Kidney (tissue), 14 donors: ENCODE data around the gene HRH2. TPM values are rescaled to one million over a fixed set of nuclear protein-coding genes. Genes with fewer than 3 reads are reported as not detected.

ENCODE experiments used
- DNase-seq, 5 donors: peaks; one replicate each; pipeline ENCODE4 v3.0.0-alpha.2; 2013 to 2020
- FAIRE-seq: peaks from 2 replicates; lab custom pipeline; 2012; peaks lifted over from hg19 to GRCh38; lab: Jason Lieb, UNC
- H3K27ac ChIP-seq, 2 donors: one replicate each; pipeline ENCODE4 v1.7.0; 2013; ENCODE audit warnings: low read depth in 2 of 2, low read length in 2 of 2, inconsistent platforms in 1 of 2
- H3K27me3 ChIP-seq: one replicate; pipeline ENCODE4 v1.7.1; 2013; ENCODE audit warnings: low read length, inconsistent platforms; ENCODE audit not compliant: control insufficient read depth, insufficient read depth
- H3K36me3 ChIP-seq, 3 donors: one replicate each; pipeline versions ENCODE4 v1.7.0 to v1.7.1; 2013; ENCODE audit warnings: low read length in 3 of 3, control low read depth in 1 of 3, inconsistent platforms in 1 of 3; ENCODE audit not compliant: insufficient read depth in 3 of 3, control insufficient read depth in 2 of 3
- H3K4me1 ChIP-seq, 3 donors: one replicate each; pipeline versions ENCODE4 v1.7.0 to v1.7.1; 2013; ENCODE audit warnings: low read length in 3 of 3, inconsistent platforms in 1 of 3, low read depth in 1 of 3; ENCODE audit not compliant: control insufficient read depth in 2 of 3, insufficient read depth in 2 of 3
- H3K4me3 ChIP-seq, 3 donors: one replicate each; pipeline versions ENCODE4 v1.7.0 to v1.8.1; 2013; ENCODE audit warnings: low read length in 3 of 3, control low read depth in 1 of 3, inconsistent platforms in 1 of 3
- H3K9ac ChIP-seq, 3 donors: one replicate each; pipeline versions ENCODE4 v1.7.0 to v1.7.1; 2013; ENCODE audit warnings: low read length in 3 of 3, control low read depth in 1 of 3, inconsistent platforms in 1 of 3
- H3K9me3 ChIP-seq, 3 donors: one replicate each; pipeline versions ENCODE4 v1.7.0 to v1.7.1; 2013; ENCODE audit warnings: low read length in 3 of 3, control low read depth in 1 of 3, inconsistent platforms in 1 of 3; ENCODE audit not compliant: control insufficient read depth in 2 of 3, insufficient read depth in 1 of 3
- intact Hi-C: fragments of 100-400 bp; cut with DNase I; formaldehyde crosslinking; loops from one replicate; pipeline ENCODE4 v1.11.1; 2022
- polyA plus RNA-seq: library from polyadenylated mRNA; stranded (reverse); fragments of 350-450 nt; fragmentation: Illumina TruSeq; extraction: RNeasy Lipid Tissue Mini Kit (QIAGEN cat#74804); gene quantifications from one replicate; pipeline ENCODE4 v1.2.3, GENCODE V29; 2014; ENCODE audit warnings: low read depth, low replicate concordance; ENCODE audit not compliant: insufficient read depth
- total RNA-seq: library from RNA; stranded (reverse); fragmentation: NEBNext Ultra II Directional; extraction: Animal tissue kit (Norgen Biotek cat#: 25700); gene quantifications from one replicate; pipeline ENCODE4 v1.2.1, GENCODE V29; 2021
- TF ChIP-seq, protein P1 (sequence below): IDR thresholded peaks from 3 replicates; pipeline ENCODE4 v1.5.1; 2012; ENCODE audit warnings: mild to moderate bottlenecking, moderate library complexity, borderline replicate concordance; ENCODE audit not compliant: insufficient read depth; ENCODE audit errors: extremely low read depth
- donor health status: control.
- donor health status: control.
- donor health status: control.
- donor health status: control.
- donor health status: control.
- donor health status: DM: yes; HTN: yes; CAD: no.
- donor health status: Normal renal cell carcinoma (clear cell type).

The HRH2 gene
- total and polyA plus RNA-seq, 2 donors from 2014 or later = 1.9 to 10.6 TPM

DNA sequence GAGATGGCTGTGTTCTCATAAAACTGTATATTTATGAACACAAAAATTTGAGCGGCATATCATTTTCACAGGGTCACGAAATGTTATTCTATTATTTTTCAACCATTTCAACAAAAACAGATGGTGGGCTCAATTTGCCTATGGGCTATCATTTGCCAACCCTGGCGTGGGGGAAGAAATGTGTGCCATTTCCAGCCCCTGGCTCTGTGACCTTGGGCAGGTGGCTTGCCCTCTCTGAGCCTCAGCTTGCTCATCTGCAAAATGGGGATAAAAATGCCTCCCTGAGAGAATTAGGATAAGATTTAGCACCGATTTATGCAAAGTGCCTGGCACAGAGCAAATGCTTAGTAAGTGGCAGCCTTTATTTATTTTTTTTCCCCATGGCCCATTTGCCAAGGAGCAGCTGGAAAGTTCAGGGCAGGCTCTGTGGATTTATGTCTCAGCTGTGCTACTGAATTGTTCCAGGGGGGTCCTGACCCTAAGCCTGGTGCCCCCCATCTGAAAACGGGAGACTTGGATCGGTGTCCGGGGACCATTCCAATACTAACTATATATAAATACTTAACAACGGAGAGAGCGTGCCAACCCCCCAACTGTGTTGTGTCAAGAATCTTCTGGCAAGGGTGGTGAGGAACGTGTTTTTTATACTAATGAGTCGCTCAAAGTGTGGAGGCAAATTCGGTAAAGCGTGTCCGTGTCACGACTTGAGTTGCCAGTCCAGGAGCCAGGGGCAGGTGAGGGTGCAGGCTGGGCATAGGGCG is 34.5 kb downstream of the HRH2 start:
- Histone ChIP-seq H3K36me3 (no peaks in the 10 kb centered on the region), H3K4me3 (no peak overlapping the region), H3K27ac (no peak overlapping the region), H3K9ac (no peak overlapping the region), H3K27me3 (no peaks in the 10 kb centered on the region), H3K9me3 (no peaks in the 10 kb centered on the region), H3K4me1 (no peaks in the 10 kb centered on the region)
- FAIRE-seq = no peak
- TF ChIP-seq, protein P1, sequence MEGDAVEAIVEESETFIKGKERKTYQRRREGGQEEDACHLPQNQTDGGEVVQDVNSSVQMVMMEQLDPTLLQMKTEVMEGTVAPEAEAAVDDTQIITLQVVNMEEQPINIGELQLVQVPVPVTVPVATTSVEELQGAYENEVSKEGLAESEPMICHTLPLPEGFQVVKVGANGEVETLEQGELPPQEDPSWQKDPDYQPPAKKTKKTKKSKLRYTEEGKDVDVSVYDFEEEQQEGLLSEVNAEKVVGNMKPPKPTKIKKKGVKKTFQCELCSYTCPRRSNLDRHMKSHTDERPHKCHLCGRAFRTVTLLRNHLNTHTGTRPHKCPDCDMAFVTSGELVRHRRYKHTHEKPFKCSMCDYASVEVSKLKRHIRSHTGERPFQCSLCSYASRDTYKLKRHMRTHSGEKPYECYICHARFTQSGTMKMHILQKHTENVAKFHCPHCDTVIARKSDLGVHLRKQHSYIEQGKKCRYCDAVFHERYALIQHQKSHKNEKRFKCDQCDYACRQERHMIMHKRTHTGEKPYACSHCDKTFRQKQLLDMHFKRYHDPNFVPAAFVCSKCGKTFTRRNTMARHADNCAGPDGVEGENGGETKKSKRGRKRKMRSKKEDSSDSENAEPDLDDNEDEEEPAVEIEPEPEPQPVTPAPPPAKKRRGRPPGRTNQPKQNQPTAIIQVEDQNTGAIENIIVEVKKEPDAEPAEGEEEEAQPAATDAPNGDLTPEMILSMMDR = no peak
- DNase-seq = peak in 1 of 5 donors; percentile 44
- intact Hi-C loops = no loop called here

DNA sequence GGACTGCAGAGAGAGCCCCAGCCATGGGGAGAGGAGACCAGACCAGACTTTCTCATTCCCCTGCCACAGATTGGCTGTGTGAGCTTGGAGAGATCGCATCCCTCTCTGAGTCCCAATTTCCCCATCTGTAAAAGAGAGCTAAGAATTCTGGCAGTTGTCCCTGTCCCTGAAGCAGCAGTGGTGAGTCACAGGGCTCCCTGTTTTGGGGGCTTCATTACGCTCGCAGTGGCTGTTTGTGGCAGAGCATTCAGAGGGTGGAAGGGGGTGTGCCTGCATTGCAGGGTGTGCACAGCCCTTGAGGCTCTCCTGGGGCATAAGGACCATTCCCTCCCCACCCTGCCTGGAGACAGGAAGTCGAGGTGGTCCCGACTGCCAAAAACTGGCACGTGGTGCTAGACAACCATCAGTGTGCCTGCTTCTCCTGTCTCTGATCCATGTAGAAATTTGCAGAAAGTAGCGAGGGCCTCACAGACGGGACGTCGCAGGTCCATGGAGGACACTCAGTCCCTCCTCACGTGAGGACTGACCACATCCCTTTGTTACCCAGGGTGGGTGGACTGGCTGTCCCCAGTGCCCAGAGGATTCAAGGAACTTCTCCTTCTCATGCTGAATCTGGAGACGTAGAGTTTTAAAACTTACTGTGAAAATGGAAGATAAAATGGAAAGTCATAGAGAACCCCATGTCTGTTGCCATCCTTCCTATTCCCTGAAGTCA is 35.3 kb downstream of the HRH2 start:
- TF ChIP-seq, protein P1 = no peak
- DNase-seq = peak in 1 of 5 donors; percentile 35
- H3K4me3 ChIP-seq = no peak overlapping the region
- H3K9me3 ChIP-seq = no peaks in the 10 kb centered on the region
- H3K9ac ChIP-seq = no peak overlapping the region
- H3K36me3 ChIP-seq = no peaks in the 10 kb centered on the region
- no peak for FAIRE-seq
- H3K27me3 ChIP-seq = no peaks in the 10 kb centered on the region
- no peak overlapping the region for H3K27ac ChIP-seq
- intact Hi-C loops = no loop called here
- H3K4me1 ChIP-seq = no peaks in the 10 kb centered on the region

DNA sequence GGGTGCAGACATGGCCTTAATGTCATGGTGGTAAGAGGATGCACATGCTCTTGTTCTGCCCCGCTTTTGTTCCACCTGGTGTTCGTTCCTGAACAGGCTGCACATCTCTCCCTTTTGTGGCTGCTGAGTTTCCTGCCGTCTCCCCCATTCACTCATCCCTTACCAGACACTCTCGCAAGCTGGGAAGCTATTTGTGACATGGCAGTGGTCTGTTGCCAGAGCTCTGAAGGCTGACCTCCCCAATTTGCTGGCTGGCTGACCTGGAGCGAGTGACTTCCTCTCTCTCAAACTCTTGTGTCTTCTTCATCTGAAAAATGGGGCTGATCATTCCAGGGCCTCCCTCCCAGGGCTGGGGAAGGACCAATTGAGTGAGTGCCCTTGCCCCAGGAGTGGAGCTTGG is 35.9 kb downstream of the HRH2 start:
- no peak overlapping the region for H3K4me3 ChIP-seq
- intact Hi-C loops = no loop called here
- no peaks in the 10 kb centered on the region for H3K9me3 ChIP-seq
- no peak overlapping the region for H3K27ac ChIP-seq
- no peak for FAIRE-seq
- H3K36me3 ChIP-seq = no peaks in the 10 kb centered on the region
- no peaks in the 10 kb centered on the region for H3K4me1 ChIP-seq
- peak in 1 of 5 donors; percentile 13 for DNase-seq
- no peak overlapping the region for H3K9ac ChIP-seq
- no peaks in the 10 kb centered on the region for H3K27me3 ChIP-seq
- TF ChIP-seq, protein P1 = no peak
